Heart right ventricle (tissue), 16 donors: ENCODE results near the gene OVOL1. TPM values are rescaled to one million over a fixed set of nuclear protein-coding genes. Genes with fewer than 3 reads are reported as not detected.
A peak's percentile ranks its signal among the peaks of the same experiment; 100 is the strongest.

Experiments
- ATAC-seq, 8 donors: fragments of 200-7000 bp; cut with Tn5 transposase; one replicate each; pipeline ENCODE4 v1.9.1; 2020; ENCODE audit warnings: mild to moderate bottlenecking in 8 of 8, moderate library complexity in 8 of 8, moderate number of reproducible peaks in 1 of 8
- DNase-seq, 2 donors: peaks; one replicate each; pipeline ENCODE4 v3.0.0-alpha.2; 2020
- H3K27ac ChIP-seq, 10 donors: fragments of 200-600 bp; sonication (generic) in 2 of 10; one replicate each; pipeline versions ENCODE4 v1.5.0 to v1.8.0; 2020 to 2022; ENCODE audit warnings: mild to moderate bottlenecking in 3 of 10
- H3K27me3 ChIP-seq, 7 donors: fragments of 200-600 bp; one replicate each; pipeline ENCODE4 v1.8.0; 2021 to 2022; ENCODE audit warnings: mild to moderate bottlenecking in 2 of 7
- H3K36me3 ChIP-seq, 9 donors: fragments of 200-600 bp; sonication (generic) in 1 of 9; one replicate each; pipeline versions ENCODE4 v1.5.0 to v1.8.0; 2020 to 2022; ENCODE audit warnings: mild to moderate bottlenecking in 2 of 9
- H3K4me1 ChIP-seq, 9 donors: fragments of 200-600 bp; sonication (generic) in 1 of 9; one replicate each; pipeline versions ENCODE4 v1.5.0 to v1.8.0; 2020 to 2022; ENCODE audit warnings: mild to moderate bottlenecking in 4 of 9
- H3K4me3 ChIP-seq, 10 donors: fragments of 200-600 bp; sonication (generic) in 2 of 10; one replicate each; pipeline versions ENCODE4 v1.5.0 to v1.8.0; 2020 to 2022; ENCODE audit warnings: mild to moderate bottlenecking in 7 of 10, moderate library complexity in 2 of 10
- H3K9me3 ChIP-seq, 11 donors: fragments of 200-600 bp in 10 of 11; sonication (generic) in 2 of 11; one replicate each; pipeline versions ENCODE4 v1.5.0 to v1.8.0; 2013 to 2022; ENCODE audit warnings: mild to moderate bottlenecking in 2 of 11, control low read depth in 1 of 11, moderate library complexity in 1 of 11
- CTCF ChIP-seq, 9 donors: fragments of 200-600 bp; sonication (generic) in 2 of 9; IDR thresholded peaks; one replicate each; pipeline versions ENCODE4 v1.5.0 to v1.8.0; 2021 to 2022; ENCODE audit warnings: antibody characterized with exemption in 9 of 9, mild to moderate bottlenecking in 5 of 9, moderate library complexity in 1 of 9
- WGBS, 2 donors: extraction: QIAGEN DNeasy Blood & Tissue Kit; methylation state at CpG; one replicate each; pipeline ENCODE4 v1.1.7; 2013; ENCODE audit warnings: inconsistent platforms in 1 of 2; 5-methylcytosine and 5-hydroxymethylcytosine counted together
- intact Hi-C, 10 donors: fragments of 100-400 bp; cut with DNase I; formaldehyde crosslinking; loops; one replicate each; pipeline versions ENCODE4 v1.11.1 to v1.14.2; 2022
- polyA plus RNA-seq, 2 donors: library from polyadenylated mRNA; stranded (reverse); fragments of 200-250 nt; gene quantifications; one replicate each; pipeline ENCODE4 v1.2.3, GENCODE V29; 2013
- total RNA-seq, 10 donors: library from RNA; stranded (reverse); fragmentation: NEBNext Ultra II Directional in 3 of 10; extraction: Animal tissue kit (Norgen Biotek cat#: 25700) in 3 of 10; gene quantifications; one replicate each; pipeline versions ENCODE4 v1.2.1 to v1.2.4, GENCODE V29; 2021 to 2023
- donor health status: Arrhythmogenic right ventricular cardiomyopathy.
- donor health status: ischemic (EF 13 %, LVEDD 7.1; RV severe dilation, severe dysfunction).
- donor health status: healthy with polysubstance abuse.
- donor health status: DM: no; HTN: yes; CAD: no.
- donor health status: DM: no; HTN: no; CAD: no.
- donor health status: ischemic (EF 25% LVEDD 6.9; RV normal size, moderate dysfunction).
- donor health status: ischemic (EF 25% LVEDD 5.7; RV mildly dilated, moderate dysfunction).
- donor health status: healthy.
- donor health status: DM: yes; HTN: yes; CAD: no.
- donor health status: Ischemic cardiomyopathy.
- donor health status: ischemic (EF 35%, LVEDD 5.7; RV mildly dilated, moderate dysfunction).
- donor health status: nonischemic (EF 11% LVEDD 7.7; RV severe dilation, severe dysfunction).
- donor health status: DM: yes; HTN: yes; CAD: no.
- donor health status: PGD.
- donor health status: ischemic (EF 29% LVEDD 5.4; RV normal size, mild dysfunction).
- donor health status: nonischemic (EF 23%, LVEDD 6.1; RV moderate dilation, normal function).

Gene OVOL1
- total and polyA plus RNA-seq, 12 donors = not detected

GRCh38 chr11:65778901-65779668 is 7.8 kb upstream of the OVOL1 start:
- Histone ChIP-seq H3K27me3 (peaks cover 0 to 2% (median 0%) of the 10 kb centered on the region in 7 donors), H3K27ac (peak overlapping the region in 6 of 10 donors; percentile 80 to 96 (median 84)), H3K36me3 (peaks cover 0 to 32% (median 13%) of the 10 kb centered on the region in 9 donors), H3K9me3 (no peaks in the 10 kb centered on the region), H3K4me3 (peak overlapping the region in 8 of 10 donors; percentile 76 to 96 (median 92)), H3K4me1 (peaks cover 9 to 63% (median 16%) of the 10 kb centered on the region in 9 donors)
- DNase-seq (no peak), ATAC-seq (peak in 1 of 8 donors; percentile 31)
- no peak for TF ChIP-seq CTCF (IDR thresholded peaks at IDR 0.05)
- intact Hi-C loops = loop anchor here in 5 of 10 donors (2.0 to 10.0 kb wide), 5 partner anchors 38 to 206 kb away; partner anchors contain the start of genes KAT5 (in 1 of the 5) and RNASEH2C (in 1 of the 5)
- WGBS, 2 donors = 96 to 97% methylated on average over 25 of the region's 25 CpGs

GRCh38 chr11:65779669-65779918 is 7.3 kb upstream of the OVOL1 start:
- peaks cover 0 to 8% (median under 1%) of the 10 kb centered on the region in 7 donors for H3K27me3 ChIP-seq
- H3K4me3 ChIP-seq = peak overlapping the region; percentile 68 to 98 (median 92)
- intact Hi-C loops = loop anchor here in 5 of 10 donors (2.0 to 10.0 kb wide), 5 partner anchors 37 to 205 kb away; partner anchors contain the start of genes KAT5 (in 1 of the 5) and RNASEH2C (in 1 of the 5)
- peak overlapping the region in 9 of 10 donors; percentile 70 to 96 (median 82) for H3K27ac ChIP-seq
- H3K36me3 ChIP-seq = peaks cover 0 to 32% (median 13%) of the 10 kb centered on the region in 9 donors
- TF ChIP-seq CTCF (IDR thresholded peaks at IDR 0.05) = no peak
- ATAC-seq (peak in 2 of 8 donors; percentile 0 to 6), DNase-seq (no peak)
- WGBS, 2 donors = 82% methylated on average over 12 of the region's 12 CpGs
- no peaks in the 10 kb centered on the region for H3K9me3 ChIP-seq
- peaks cover 9 to 58% (median 16%) of the 10 kb centered on the region in 9 donors for H3K4me1 ChIP-seq

GRCh38 chr11:65779919-65780769 is 6.7 kb upstream of the OVOL1 start:
- WGBS, 2 donors = 4 to 5% methylated on average over 66 to 76 of the region's 76 CpGs
- no peaks in the 10 kb centered on the region for H3K9me3 ChIP-seq
- intact Hi-C loops = loop anchor here in 9 of 10 donors (1.0 to 10.0 kb wide), 10 partner anchors 37 to 207 kb away; partner anchors contain the start of genes KAT5 (in 2 of the 9) and RNASEH2C (in 1 of the 9)
- DNase-seq = peak; percentile 69 to 82
- H3K36me3 ChIP-seq = peaks cover 0 to 32% (median 13%) of the 10 kb centered on the region in 9 donors
- H3K4me1 ChIP-seq = peaks cover 9 to 52% (median 16%) of the 10 kb centered on the region in 9 donors
- H3K4me3 ChIP-seq = peak overlapping the region; percentile 68 to 98 (median 92)
- peak; percentile 81 to 92 (median 90) for ATAC-seq
- peak overlapping the region in 9 of 10 donors; percentile 70 to 96 (median 82) for H3K27ac ChIP-seq
- TF ChIP-seq CTCF (IDR thresholded peaks at IDR 0.05) = peak; percentile 83 to 99 (median 95)
- H3K27me3 ChIP-seq = peaks cover 0 to 12% (median 6%) of the 10 kb centered on the region in 7 donors

GRCh38 chr11:65780770-65781151 is 6.1 kb upstream of the OVOL1 start, which contains the start of gene AP5B1:
AP5B1 (minus strand) TSS chr11:65780976; CDS start chr11:65780591, 385 bp downstream.
- no peak for TF ChIP-seq CTCF (IDR thresholded peaks at IDR 0.05)
- DNase-seq (peak; percentile 29 to 74), ATAC-seq (peak; percentile 46 to 84 (median 62))
- intact Hi-C loops = loop anchor here in 8 of 10 donors (1.0 to 5.0 kb wide), 6 partner anchors 36 to 207 kb away; partner anchors contain the start of gene KAT5 (in 1 of the 8)
- Histone ChIP-seq H3K36me3 (peaks cover 0 to 32% (median 13%) of the 10 kb centered on the region in 9 donors), H3K27ac (peak within 1 kb of the TSS in 9 of 10 donors; percentile 70 to 96 (median 82)), H3K27me3 (peaks cover 2 to 18% (median 13%) of the 10 kb centered on the region in 7 donors), H3K9me3 (no peaks in the 10 kb centered on the region), H3K4me3 (peak within 1 kb of the TSS; percentile 68 to 98 (median 92)), H3K4me1 (peaks cover 9 to 46% (median 16%) of the 10 kb centered on the region in 9 donors)
- WGBS, 2 donors = 0 to 1% methylated on average over 37 to 59 of the region's 59 CpGs
